Measurements from ENCODE around the gene ANP32A.
A peak's percentile ranks its signal among the peaks of the same experiment; 100 is the strongest.

ANP32A gene

GRCh38 chr15:68801572-68802148 lies 19.0 kb downstream of the ANP32A start:
- in situ Hi-C loops (cut with HindIII; ENCODE audit: low sequenced_read_pairs) = no loop called here

DNA sequence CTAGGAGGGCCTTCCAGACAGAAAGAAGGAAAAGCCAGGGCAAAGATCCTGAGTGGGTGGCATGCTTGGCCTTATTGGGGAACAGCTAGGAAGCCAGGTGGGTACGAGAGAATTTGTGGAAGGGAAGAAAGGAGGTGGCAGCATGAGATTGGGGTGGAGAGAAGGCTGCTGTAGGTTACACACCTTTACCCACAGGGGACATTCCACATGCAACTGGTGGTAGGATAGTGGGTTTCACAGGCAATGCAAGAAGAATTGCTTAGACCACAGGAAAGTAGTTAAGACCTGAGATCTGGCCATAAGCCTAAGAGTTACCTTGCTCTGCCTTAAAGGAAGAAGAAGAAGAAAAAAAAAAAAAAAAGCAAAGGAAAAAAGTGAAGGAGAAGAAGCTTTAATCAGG lies 19.8 kb downstream of the ANP32A start:
- in situ Hi-C loops (cut with HindIII; ENCODE audit: low sequenced_read_pairs) = no loop called here
- DNase-seq (ENCODE audit: low read depth, low spot score) = no peak
- TF ChIP-seq, protein P1, sequence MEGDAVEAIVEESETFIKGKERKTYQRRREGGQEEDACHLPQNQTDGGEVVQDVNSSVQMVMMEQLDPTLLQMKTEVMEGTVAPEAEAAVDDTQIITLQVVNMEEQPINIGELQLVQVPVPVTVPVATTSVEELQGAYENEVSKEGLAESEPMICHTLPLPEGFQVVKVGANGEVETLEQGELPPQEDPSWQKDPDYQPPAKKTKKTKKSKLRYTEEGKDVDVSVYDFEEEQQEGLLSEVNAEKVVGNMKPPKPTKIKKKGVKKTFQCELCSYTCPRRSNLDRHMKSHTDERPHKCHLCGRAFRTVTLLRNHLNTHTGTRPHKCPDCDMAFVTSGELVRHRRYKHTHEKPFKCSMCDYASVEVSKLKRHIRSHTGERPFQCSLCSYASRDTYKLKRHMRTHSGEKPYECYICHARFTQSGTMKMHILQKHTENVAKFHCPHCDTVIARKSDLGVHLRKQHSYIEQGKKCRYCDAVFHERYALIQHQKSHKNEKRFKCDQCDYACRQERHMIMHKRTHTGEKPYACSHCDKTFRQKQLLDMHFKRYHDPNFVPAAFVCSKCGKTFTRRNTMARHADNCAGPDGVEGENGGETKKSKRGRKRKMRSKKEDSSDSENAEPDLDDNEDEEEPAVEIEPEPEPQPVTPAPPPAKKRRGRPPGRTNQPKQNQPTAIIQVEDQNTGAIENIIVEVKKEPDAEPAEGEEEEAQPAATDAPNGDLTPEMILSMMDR (IDR thresholded peaks at IDR 0.05; ENCODE audit: low read depth, low read length) = no peak
- no peak overlapping the region for H3K4me3 ChIP-seq (ENCODE audit: low read depth, low read length)

More at GRCh38 chr15:68801572-68802148, 19.0 kb downstream of the ANP32A start:
- H3K4me3 ChIP-seq (ENCODE audit: low read depth, low read length) = no peak overlapping the region
- TF ChIP-seq, protein P1 (IDR thresholded peaks at IDR 0.05; ENCODE audit: low read depth, low read length) = no peak
- DNase-seq (ENCODE audit: low read depth, low spot score) = no peak

- TF ChIP-seq, protein P1 (IDR thresholded peaks at IDR 0.05; ENCODE audit: low read depth, low read length) = no peak
- no peak overlapping the region for H3K4me3 ChIP-seq (ENCODE audit: low read depth, low read length)
- in situ Hi-C loops (cut with HindIII; ENCODE audit: low sequenced_read_pairs) = no loop called here
- DNase-seq (ENCODE audit: low read depth, low spot score) = no peak
These were observed 22.2 kb downstream of the ANP32A start for GRCh38 chr15:68798346-68799094.

DNA sequence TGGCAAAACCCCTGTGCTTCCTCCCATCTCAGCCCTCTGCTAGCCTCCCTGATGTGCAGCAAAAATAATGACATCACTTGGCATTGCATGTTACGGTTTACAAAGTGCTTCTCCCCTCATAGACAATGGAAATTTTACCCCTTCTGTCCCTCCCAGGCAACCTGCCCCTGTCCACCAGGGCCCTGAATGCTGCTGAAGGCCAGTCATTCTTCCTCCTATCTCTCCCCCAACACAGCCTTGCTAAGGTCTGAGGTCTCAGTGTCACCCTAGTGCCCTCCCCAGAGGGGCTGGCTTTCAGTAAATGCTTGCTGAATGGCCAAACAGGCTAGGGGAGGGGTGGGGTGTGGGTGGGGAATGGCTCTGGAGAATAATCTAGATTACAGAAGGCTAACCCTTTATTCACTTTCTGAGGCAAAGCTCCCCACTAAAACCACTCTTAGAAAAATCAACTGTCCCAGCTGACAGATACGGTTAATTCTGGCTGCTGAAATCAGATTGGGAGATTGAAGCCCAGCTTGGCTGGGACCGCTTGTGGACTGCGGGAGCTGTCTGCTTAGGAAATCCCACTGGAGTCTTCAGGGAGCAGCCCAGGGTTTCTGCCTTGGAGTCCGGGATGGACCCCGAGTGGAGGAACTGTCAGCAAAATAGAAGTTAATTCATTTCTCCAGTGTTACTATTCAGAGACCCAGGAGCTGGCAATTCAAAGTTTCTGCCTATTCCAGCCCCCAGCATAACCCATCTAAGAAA lies 22.9 kb downstream of the ANP32A start:
- TF ChIP-seq, protein P1 (IDR thresholded peaks at IDR 0.05; ENCODE audit: low read depth, low read length) = no peak
- DNase-seq (ENCODE audit: low read depth, low spot score) = no peak

DNA sequence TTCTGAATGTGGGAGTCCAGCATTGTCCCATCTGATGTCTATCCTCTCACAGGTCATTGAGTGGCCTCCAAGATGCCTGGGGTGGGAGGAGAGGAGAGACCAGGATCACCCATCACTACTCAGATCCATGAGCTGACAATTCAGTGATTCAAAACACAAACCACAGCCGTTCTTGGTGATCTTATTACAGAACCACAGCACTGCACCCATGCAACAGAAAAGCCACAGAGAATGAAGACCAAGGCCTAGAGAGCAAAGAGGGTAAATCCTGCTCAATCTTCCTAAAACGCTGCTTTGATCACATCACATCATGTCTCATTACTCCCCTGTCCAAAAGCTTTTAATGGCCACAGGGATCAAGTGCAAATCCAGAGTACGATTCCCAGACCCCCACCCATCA lies 23.5 kb downstream of the ANP32A start:
- in situ Hi-C loops (cut with HindIII; ENCODE audit: low sequenced_read_pairs) = no loop called here
- no peak overlapping the region for H3K4me3 ChIP-seq (ENCODE audit: low read depth, low read length)
- peak; percentile 55 for DNase-seq (ENCODE audit: low read depth, low spot score)
- TF ChIP-seq, protein P1 (IDR thresholded peaks at IDR 0.05; ENCODE audit: low read depth, low read length) = no peak

More for the DNA sequence above, 22.9 kb downstream of the ANP32A start:
- no peak overlapping the region for H3K4me3 ChIP-seq (ENCODE audit: low read depth, low read length)
- in situ Hi-C loops (cut with HindIII; ENCODE audit: low sequenced_read_pairs) = no loop called here

- no peak overlapping the region for H3K4me3 ChIP-seq (ENCODE audit: low read depth, low read length)
- no peak for DNase-seq (ENCODE audit: low read depth, low spot score)
- TF ChIP-seq, protein P1 (IDR thresholded peaks at IDR 0.05; ENCODE audit: low read depth, low read length) = no peak
- in situ Hi-C loops (cut with HindIII; ENCODE audit: low sequenced_read_pairs) = no loop called here
These were observed 24.1 kb downstream of the ANP32A start for GRCh38 chr15:68796576-68796975.

Measured in astrocyte of the spinal cord (primary cell).